HL-60/S4 (cell line): ENCODE data around the gene NUDT19.
"Not testable (repeated sequence)": the region's sequence is repeated elsewhere in the genome, so short reads cannot be mapped to it uniquely, and the experiment has no call there.

Source experiments
- in situ Hi-C: fragments of 300-500 bp; cut with MboI; formaldehyde crosslinking; loops from 2 replicates; pipeline ENCODE4 v1.14.3; 2022; ENCODE audit warnings: low sequenced_read_pairs

NUDT19 gene

GRCh38 chr19:32704006-32704405, 12.4 kb downstream of the NUDT19 start:
- in situ Hi-C loops = not testable (repeated sequence)

- in situ Hi-C loops = no loop called here
Observed at GRCh38 chr19:32708457-32708856, 16.8 kb downstream of the NUDT19 start.

- in situ Hi-C loops = no loop called here
Observed at GRCh38 chr19:32709032-32709431, 17.4 kb downstream of the NUDT19 start.

GRCh38 chr19:32711747-32712146, 20.1 kb downstream of the NUDT19 start:
- in situ Hi-C loops = no loop called here

- in situ Hi-C loops = not testable (repeated sequence)
Observed at GRCh38 chr19:32716203-32716602, 24.6 kb downstream of the NUDT19 start.

- in situ Hi-C loops = no loop called here
Observed at GRCh38 chr19:32717496-32717895, 25.9 kb downstream of the NUDT19 start.

GRCh38 chr19:32718286-32718685, 26.7 kb downstream of the NUDT19 start:
- in situ Hi-C loops = no loop called here

GRCh38 chr19:32719611-32720059, 28.0 kb downstream of the NUDT19 start, which contains the start of gene TDRD12:
Gene TDRD12, plus strand, starts transcription at chr19:32719767. Its CDS starts 306 bp downstream, at chr19:32720073.
- in situ Hi-C loops = no loop called here

- in situ Hi-C loops = no loop called here
Observed at GRCh38 chr19:32720216-32720935, 28.8 kb downstream of the NUDT19 start.

- in situ Hi-C loops = no loop called here
Observed at GRCh38 chr19:32720936-32721250, 29.3 kb downstream of the NUDT19 start.

- in situ Hi-C loops = no loop called here
Observed at GRCh38 chr19:32735936-32736335, 44.3 kb downstream of the NUDT19 start.

GRCh38 chr19:32743021-32743420, 51.4 kb downstream of the NUDT19 start:
- in situ Hi-C loops = no loop called here

- in situ Hi-C loops = no loop called here
Observed at GRCh38 chr19:32743447-32743846, 51.8 kb downstream of the NUDT19 start.

GRCh38 chr19:32744555-32745325, 53.1 kb downstream of the NUDT19 start:
- in situ Hi-C loops = no loop called here

GRCh38 chr19:32745594-32746251, 54.1 kb downstream of the NUDT19 start:
- in situ Hi-C loops = not testable (repeated sequence)

- in situ Hi-C loops = not testable (repeated sequence)
Observed at GRCh38 chr19:32746631-32747196, 55.1 kb downstream of the NUDT19 start.

GRCh38 chr19:32748497-32748896, 56.9 kb downstream of the NUDT19 start:
- in situ Hi-C loops = no loop called here

GRCh38 chr19:32748948-32749347, 57.3 kb downstream of the NUDT19 start:
- in situ Hi-C loops = no loop called here

- in situ Hi-C loops = no loop called here
Observed at GRCh38 chr19:32749361-32749760, 57.7 kb downstream of the NUDT19 start.

GRCh38 chr19:32750441-32751055, 58.9 kb downstream of the NUDT19 start:
- in situ Hi-C loops = no loop called here

GRCh38 chr19:32751066-32751465, 59.4 kb downstream of the NUDT19 start:
- in situ Hi-C loops = no loop called here
